PC-9 (cell line): Measurements from ENCODE around the gene PIEZO2. TPM values are rescaled to one million over a fixed set of nuclear protein-coding genes. Genes with fewer than 3 reads are reported as not detected.
"Not testable (repeated sequence)": the region's sequence is repeated elsewhere in the genome, so short reads cannot be mapped to it uniquely, and the experiment has no call there.

Source experiments
- BruUV-seq: library from RNA; stranded (reverse); fragments of 400-500 nt; replicated peaks from 2 replicates; lab custom pipeline; 2021; lab: Mats Ljungman, UMichigan
- CTCF ChIA-PET: fragments of 300-600 bp; sonication (Branson Sonifier 250); formaldehyde crosslinking; loops from one replicate; lab custom pipeline; 2022; ENCODE audit warnings: antibody characterized with exemption; lab: Charles Lee
- POLR2A ChIA-PET: fragments of 300-600 bp; sonication (Branson Sonifier 250); formaldehyde crosslinking; loops from one replicate; lab custom pipeline; 2022; ENCODE audit warnings: antibody characterized with exemption; ENCODE audit not compliant: unreplicated experiment; lab: Charles Lee
- DNase-seq, 2 experiments: peaks; one replicate each; pipeline versions ENCODE4 v3.0.0 to v3.0.0-alpha.2; 2015 to 2022; ENCODE audit warnings: mixed read lengths in 1 of 2
- H2AFZ ChIP-seq: fragments of 200-600 bp; sonication (generic); 2 replicates; pipeline ENCODE4 v1.8.1; 2017; ENCODE audit warnings: antibody characterized with exemption
- H3F3A ChIP-seq: fragments of 200-600 bp; sonication (generic); 2 replicates; pipeline ENCODE4 v1.8.1; 2017; ENCODE audit warnings: antibody characterized with exemption, mild to moderate bottlenecking, low read depth; ENCODE audit not compliant: insufficient read depth
- H3K27ac ChIP-seq: fragments of 200-600 bp; sonication (generic); 2 replicates; pipeline ENCODE4 v1.6.1; 2016; ENCODE audit warnings: mixed run types
- H3K27me3 ChIP-seq: fragments of 200-600 bp; sonication (generic); 2 replicates; pipeline ENCODE4 v1.6.1; 2016; ENCODE audit warnings: low read depth, mixed run types; ENCODE audit not compliant: insufficient read depth
- H3K36me3 ChIP-seq: fragments of 200-600 bp; sonication (generic); 2 replicates; pipeline ENCODE4 v1.6.1; 2016; ENCODE audit warnings: low read depth, mixed run types
- H3K4me1 ChIP-seq: fragments of 200-600 bp; sonication (generic); replicated peaks from 2 replicates; pipeline ENCODE4 v1.6.1; 2016; ENCODE audit warnings: mixed run types; ENCODE audit not compliant: insufficient read depth
- H3K4me2 ChIP-seq: fragments of 200-600 bp; sonication (generic); 2 replicates; pipeline ENCODE4 v1.6.1; 2017; ENCODE audit warnings: mixed run types
- H3K4me3 ChIP-seq: fragments of 200-600 bp; sonication (generic); 2 replicates; pipeline ENCODE4 v1.6.1; 2016; ENCODE audit warnings: mixed run types
- H3K79me2 ChIP-seq: fragments of 200-600 bp; sonication (generic); 2 replicates; pipeline ENCODE4 v1.6.1; 2017; ENCODE audit warnings: low read depth, mixed run types
- H3K9me2 ChIP-seq: fragments of 200-600 bp; sonication (generic); 2 replicates; pipeline ENCODE4 v1.8.1; 2017; ENCODE audit warnings: mild to moderate bottlenecking; ENCODE audit not compliant: insufficient read depth
- H3K9me3 ChIP-seq: fragments of 200-600 bp; sonication (generic); 2 replicates; pipeline ENCODE4 v1.8.1; 2016; ENCODE audit warnings: low read depth; ENCODE audit not compliant: insufficient read depth
- H4K20me1 ChIP-seq: fragments of 200-600 bp; sonication (generic); 2 replicates; pipeline ENCODE4 v1.8.1; 2017; ENCODE audit not compliant: insufficient read depth
- EZH2 ChIP-seq: fragments of 200-600 bp; sonication (generic); IDR thresholded peaks from 2 replicates; pipeline ENCODE4 v1.8.0; 2017; ENCODE audit warnings: antibody characterized with exemption, low read depth
- intact Hi-C: fragments of 100-400 bp; cut with micrococcal nuclease; formaldehyde crosslinking; loops from one replicate; pipeline ENCODE4 v1.10.0; 2022; ENCODE audit not compliant: unreplicated experiment
- total RNA-seq: library from RNA; stranded (reverse); gene quantifications from 2 replicates; pipeline ENCODE4 v1.2.3, GENCODE V29; 2021
- TF ChIP-seq, protein P1 (sequence below): fragments of 200-600 bp; sonication (generic); conservative IDR thresholded peaks from 2 replicates; pipeline ENCODE4 v1.6.1; 2017; ENCODE audit warnings: mixed run types, antibody characterized with exemption, mild to moderate bottlenecking, moderate library complexity

PIEZO2 gene
- total RNA-seq, 1 experiment from 2014 or later, result not detected

DNA sequence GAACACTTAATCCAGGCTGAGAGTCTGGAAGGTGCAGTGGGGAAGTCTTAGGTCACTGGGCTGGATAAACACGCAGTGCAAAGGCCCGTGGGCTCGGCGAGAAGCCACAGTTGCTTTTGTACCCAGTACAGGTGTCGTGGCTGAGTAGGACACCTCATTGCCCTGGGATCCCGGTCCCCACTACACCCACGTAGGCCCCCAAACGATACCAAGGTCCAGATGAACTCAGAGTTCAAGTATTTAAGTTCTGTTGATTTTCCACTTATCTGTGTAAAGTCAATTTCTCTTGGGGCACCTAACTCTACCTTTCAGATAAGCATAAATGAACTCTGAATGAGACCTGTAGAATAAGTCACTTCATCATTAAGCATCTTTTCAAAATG, 302.0 kb downstream of the PIEZO2 start:
- Histone ChIP-seq H3K79me2 (no peaks in the 10 kb centered on the region), H3K4me1 (no peaks in the 10 kb centered on the region), H3K27me3 (peaks cover 37% of the 10 kb centered on the region), H3F3A (no peaks in the 10 kb centered on the region), H3K4me2 (no peak overlapping the region), H3K4me3 (no peak overlapping the region), H3K9me3 (no peaks in the 10 kb centered on the region), H4K20me1 (no peaks in the 10 kb centered on the region), H3K36me3 (no peaks in the 10 kb centered on the region), H3K9me2 (no peaks in the 10 kb centered on the region), H2AFZ (no peak overlapping the region), H3K27ac (no peak overlapping the region)
- ChIA-PET CTCF (no interaction called here), POLR2A (no interaction called here)
- TF ChIP-seq EZH2, result no peak
- TF ChIP-seq, protein P1, sequence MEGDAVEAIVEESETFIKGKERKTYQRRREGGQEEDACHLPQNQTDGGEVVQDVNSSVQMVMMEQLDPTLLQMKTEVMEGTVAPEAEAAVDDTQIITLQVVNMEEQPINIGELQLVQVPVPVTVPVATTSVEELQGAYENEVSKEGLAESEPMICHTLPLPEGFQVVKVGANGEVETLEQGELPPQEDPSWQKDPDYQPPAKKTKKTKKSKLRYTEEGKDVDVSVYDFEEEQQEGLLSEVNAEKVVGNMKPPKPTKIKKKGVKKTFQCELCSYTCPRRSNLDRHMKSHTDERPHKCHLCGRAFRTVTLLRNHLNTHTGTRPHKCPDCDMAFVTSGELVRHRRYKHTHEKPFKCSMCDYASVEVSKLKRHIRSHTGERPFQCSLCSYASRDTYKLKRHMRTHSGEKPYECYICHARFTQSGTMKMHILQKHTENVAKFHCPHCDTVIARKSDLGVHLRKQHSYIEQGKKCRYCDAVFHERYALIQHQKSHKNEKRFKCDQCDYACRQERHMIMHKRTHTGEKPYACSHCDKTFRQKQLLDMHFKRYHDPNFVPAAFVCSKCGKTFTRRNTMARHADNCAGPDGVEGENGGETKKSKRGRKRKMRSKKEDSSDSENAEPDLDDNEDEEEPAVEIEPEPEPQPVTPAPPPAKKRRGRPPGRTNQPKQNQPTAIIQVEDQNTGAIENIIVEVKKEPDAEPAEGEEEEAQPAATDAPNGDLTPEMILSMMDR, result no peak
- BruUV-seq, result no TSS peak
- no peak for DNase-seq
- intact Hi-C loops, result no loop called here

GRCh38 chr18:10846657-10847407, 302.5 kb downstream of the PIEZO2 start:
- CTCF ChIA-PET, result no interaction called here
- no peaks in the 10 kb centered on the region for H3K79me2 ChIP-seq

GRCh38 chr18:10846035-10846434, 303.3 kb downstream of the PIEZO2 start:
- POLR2A ChIA-PET, intact Hi-C loops, H2AFZ ChIP-seq, H3K27ac ChIP-seq, H3K36me3 ChIP-seq, BruUV-seq, H4K20me1 ChIP-seq, CTCF ChIA-PET, H3K4me1 ChIP-seq, H3K9me2 ChIP-seq, H3F3A ChIP-seq, H3K4me3 ChIP-seq, H3K9me3 ChIP-seq, H3K4me2 ChIP-seq, H3K79me2 ChIP-seq, DNase-seq: not testable (repeated sequence)
- H3K27me3 ChIP-seq, result peaks cover 37% of the 10 kb centered on the region

More at GRCh38 chr18:10846657-10847407, 302.5 kb downstream of the PIEZO2 start:
- intact Hi-C loops, result no loop called here
- Histone ChIP-seq H3K9me2 (no peaks in the 10 kb centered on the region), H2AFZ (no peak overlapping the region), H3K36me3 (no peaks in the 10 kb centered on the region), H3K4me3 (no peak overlapping the region), H3F3A (no peaks in the 10 kb centered on the region), H3K27me3 (peaks cover 37% of the 10 kb centered on the region), H3K9me3 (no peaks in the 10 kb centered on the region), H3K4me1 (no peaks in the 10 kb centered on the region), H3K4me2 (no peak overlapping the region), H3K27ac (no peak overlapping the region), H4K20me1 (no peaks in the 10 kb centered on the region)
- TF ChIP-seq, protein P1, result no peak
- TF ChIP-seq EZH2, result no peak
- POLR2A ChIA-PET, result no interaction called here
- BruUV-seq, result no TSS peak
- no peak for DNase-seq
